ENCODE results near the gene SFSWAP. TPM values are rescaled to one million over a fixed set of nuclear protein-coding genes. Genes with fewer than 3 reads are reported as not detected.
"Not testable (repeated sequence)": the region's sequence is repeated elsewhere in the genome, so short reads cannot be mapped to it uniquely, and the experiment has no call there.

The SFSWAP gene
- total RNA-seq, 1 donor from 2014 or later: 58.1 TPM

DNA sequence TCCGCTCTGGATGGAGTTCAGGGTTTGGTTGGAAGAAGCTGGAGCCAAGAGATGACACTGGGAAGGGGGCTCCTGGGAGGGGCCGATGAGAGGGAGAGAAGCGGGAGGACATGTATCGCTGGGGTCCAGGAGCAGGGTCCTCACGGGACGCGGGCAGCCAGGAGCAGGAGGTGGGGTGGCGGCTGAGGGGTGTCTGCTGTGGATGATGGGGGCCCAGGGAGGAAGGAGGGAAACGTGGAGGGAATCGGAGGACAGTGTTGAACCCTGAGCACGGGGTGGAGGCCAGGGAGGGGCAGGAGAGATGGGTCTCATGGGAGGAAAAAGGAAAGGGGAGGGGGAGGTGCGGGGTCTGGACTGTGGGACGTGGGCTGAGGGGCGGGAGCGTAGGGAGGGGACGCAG lies 31.7 kb upstream of the SFSWAP start:
- intact Hi-C loops (cut with micrococcal nuclease): not testable (repeated sequence)

DNA sequence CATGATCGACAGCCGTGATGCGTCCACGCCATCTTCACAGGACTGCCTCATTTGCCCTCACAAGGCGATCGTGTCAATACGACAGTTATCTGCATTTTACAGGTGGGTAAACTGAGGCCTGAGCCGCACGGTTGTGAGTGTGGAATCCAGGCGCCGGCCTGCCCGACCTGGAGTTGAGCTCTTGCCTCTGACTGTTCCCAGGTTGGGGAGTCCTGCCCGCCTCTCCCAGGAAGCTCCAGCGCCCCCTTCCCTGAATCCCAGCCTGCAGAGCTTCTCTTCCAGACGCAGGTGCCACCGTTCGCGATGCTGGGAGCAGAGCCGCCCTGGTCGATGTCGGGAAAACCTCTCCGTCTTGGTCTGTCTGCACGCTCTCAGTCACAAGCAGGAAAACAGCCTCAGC lies 31.1 kb upstream of the SFSWAP start:
- intact Hi-C loops (cut with micrococcal nuclease): not testable (repeated sequence)

DNA sequence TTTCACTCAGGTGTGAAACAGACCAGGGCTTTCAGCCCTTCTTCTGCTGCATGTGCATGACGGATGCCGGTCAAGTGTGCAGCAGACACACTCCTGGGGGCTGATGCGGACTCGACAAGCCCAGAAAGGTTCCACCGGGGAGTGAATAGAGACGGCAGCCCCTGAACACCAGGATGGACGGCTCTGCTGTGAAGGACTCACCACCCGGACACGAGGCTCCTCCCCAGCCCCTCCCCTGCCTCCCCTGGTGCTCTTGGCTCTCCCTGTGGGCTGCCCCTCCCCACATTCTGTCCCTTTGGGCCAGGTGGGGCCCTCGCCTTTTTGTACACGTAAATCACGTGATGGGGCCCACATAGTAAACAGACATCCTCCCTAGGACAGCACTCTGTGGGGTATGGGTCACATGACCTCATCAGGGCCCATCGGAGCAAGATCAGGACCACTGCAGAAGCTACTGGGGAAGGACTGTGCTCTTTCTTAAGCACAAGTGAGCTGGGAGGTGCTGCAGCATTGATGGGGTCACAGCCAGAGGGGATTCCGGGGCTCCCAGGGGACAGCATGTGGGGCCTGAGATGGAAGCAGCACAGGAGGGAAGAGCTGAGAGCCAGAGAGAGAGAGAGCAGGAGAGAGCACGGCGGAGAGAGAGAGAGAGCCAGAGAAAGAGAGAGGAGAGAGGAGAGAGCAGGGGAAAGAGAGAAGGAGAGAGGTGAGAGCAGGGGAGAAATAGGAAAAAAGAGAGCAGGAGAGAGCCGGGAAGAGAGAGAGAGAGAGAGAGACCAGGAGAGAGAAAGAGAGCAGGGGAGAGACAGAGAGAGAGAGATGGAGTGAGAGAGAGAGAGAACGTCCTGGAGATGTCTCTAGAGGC lies 30.3 kb upstream of the SFSWAP start:
- intact Hi-C loops (cut with micrococcal nuclease): not testable (repeated sequence)

DNA sequence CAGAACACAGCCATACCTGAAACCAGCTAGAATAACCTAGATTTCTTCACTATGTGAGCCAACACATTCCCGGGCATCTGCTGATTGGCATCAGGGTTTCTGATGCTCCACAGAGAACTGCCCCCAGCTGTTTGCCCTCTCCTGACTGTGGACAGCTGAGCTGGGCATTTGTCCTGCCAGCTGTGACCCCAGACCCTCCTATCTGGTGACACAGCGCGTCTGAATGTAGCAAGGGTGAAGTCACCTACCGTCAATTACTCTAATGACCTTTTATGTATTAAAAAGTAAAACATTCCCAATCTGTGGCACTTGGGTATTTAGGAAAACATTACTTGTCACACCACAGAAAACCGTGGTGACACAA lies 29.7 kb upstream of the SFSWAP start:
- intact Hi-C loops (cut with micrococcal nuclease): no loop called here

DNA sequence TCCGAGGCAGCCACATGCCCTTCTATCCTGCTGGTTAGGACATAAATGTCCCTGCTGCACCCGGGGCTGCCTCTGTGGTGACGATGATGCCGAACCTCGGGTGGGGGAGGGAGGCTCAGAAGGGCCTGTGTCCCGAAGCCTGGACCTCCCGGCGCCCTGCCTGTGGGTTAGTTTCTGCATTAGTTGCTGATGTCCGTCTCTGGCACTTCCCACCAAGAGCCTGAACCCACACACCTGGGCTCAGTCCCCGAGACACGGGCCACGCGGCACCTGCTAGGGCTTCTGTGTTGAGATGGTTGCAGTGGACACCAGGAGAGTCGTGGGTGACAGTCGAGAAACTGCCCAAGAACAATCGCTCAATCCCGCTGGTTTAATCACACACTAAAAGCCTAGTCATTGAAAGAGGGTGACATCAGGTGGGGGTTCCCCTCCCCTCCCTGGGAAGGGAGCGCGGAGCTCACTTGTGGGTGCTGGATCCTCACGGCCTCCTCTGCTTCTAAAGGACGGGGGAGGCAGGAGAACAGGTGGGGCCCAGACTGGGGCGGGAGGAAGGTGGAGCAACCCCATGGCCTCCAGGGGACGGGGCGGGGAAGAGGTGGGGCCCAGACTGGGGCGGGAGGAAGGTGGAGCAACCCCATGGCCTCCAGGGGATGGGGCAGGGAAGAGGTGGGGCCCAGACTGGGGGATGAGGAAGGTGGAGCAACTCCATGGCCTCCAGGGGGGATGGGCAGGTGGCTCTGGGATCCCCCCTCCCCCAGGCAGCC lies 29.0 kb upstream of the SFSWAP start:
- intact Hi-C loops (cut with micrococcal nuclease): not testable (repeated sequence)

DNA sequence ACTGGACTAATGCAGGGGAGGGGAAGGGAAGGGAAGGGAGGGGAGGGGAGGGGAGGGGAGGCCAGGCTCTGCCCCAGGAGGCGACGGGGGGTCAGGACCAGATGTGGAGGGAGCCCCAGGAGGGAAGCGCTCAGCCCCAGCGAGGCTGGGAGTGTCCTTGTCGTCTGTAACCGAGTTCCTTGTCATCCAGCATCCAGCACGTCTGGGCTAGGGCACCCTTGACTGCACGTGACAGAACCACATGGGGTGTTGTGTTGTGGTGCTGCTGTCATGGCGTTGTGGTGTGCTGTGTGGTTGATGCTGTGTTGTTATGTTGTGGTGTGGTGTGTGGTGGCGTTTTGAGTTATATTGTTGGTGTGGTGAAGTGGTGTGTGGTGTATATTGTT lies 28.4 kb upstream of the SFSWAP start:
- intact Hi-C loops (cut with micrococcal nuclease): no loop called here

DNA sequence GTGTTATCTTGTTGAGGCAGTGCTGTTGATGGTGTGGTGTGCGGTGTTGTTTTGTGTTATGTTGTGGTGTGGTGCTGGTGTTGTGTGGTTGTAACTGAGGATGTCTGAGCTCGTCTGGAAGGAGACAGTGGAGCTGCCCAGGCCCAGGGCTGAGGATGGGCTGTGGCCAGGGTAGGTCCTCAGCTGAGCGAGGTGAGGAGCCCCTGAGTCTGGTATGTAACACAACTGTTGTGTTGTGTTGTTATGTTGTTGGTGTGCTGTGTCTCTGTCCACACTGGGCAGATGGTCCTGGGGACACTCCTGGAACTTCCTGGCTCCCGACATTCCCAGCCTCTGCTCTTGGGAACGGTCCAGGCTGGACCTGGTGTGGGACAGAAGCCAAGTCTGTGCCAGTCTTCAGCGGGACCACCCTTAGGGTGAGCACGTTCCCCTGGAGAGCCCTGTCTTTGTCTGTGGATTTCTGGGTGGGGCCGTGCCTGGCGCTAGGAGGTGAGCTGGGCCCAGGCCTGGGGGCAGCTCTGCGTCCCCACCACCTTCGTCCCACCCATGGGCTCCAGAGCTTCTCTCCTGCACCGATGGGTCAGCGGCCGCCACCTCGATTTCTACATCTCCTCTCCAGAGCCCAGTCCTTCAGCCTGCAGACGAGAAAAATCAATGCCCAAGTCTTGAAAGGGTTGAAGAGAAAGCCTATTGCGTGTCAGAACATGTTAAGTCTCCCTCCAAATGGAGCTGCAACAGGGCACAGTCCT lies 27.4 kb upstream of the SFSWAP start:
- intact Hi-C loops (cut with micrococcal nuclease): no loop called here

DNA sequence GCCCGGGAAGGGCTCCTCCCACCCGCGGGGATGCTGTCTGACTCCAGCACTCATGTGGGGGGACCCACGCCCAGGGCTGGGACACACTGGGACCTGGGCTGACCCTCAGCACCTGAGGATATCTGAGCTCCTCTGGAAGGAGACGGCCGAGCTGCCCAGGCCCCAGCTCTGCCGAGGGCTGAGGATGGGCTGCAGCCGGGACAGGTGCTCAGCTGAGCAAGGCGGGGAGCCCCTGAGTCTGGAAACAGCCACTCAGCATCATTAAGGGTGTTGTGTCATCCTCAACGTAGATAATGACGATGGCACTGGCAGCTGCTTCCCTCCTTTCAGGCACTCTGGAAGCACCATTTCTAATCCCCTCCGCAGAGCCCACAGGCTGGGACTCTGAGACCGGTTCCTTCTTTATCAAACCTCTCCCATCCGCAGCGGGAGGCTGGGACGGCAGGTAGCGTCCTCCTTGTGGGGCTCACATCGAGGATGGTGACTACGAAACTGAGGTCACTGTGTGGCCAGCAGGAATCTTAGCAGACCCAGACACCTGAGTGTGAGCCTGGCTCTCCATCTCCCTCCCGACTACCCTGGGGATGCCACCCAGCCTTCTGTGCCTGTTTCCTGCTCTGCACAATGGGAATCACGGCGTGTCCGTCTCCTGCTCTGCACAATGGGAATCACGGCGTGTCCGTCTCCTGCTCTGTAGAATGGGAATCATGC lies 26.7 kb upstream of the SFSWAP start:
- intact Hi-C loops (cut with micrococcal nuclease): no loop called here

DNA sequence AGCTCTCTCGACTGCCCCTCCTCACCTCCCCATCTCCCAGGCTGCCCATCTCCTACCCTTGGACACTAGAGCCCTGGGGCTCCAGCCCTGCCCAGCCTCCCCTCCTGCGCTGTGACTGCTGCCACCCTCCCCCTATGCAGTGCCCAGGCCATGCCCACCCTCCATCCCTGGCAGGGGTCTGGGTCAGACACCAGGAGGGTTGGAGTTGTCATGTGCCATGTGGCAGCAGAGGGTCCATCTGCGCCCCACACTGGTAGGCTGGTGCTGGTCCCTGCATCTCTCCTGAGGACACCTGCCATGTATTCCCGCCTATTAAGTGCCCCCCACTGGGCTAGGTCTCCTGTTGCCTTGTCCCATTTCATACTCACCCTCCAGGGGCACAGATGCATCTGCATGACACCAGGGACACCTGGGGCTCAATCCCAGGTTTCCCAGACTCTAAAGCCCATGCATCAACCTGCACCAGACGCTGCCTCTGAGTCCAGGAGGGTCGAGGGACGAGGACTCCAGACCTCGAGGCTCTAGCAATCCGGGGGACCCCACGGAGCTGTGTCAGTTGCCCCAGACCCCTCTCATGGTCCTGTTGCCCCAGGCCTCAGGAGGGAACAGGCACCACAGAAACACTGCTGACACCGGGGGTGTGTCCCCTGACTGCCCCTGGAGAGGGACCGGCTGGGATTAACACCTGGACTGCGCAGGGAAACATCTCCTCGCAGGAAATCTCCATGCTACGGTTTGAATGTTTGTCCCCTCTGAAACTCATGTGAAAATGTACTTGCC lies 23.4 kb upstream of the SFSWAP start:
- intact Hi-C loops (cut with micrococcal nuclease): no loop called here

DNA sequence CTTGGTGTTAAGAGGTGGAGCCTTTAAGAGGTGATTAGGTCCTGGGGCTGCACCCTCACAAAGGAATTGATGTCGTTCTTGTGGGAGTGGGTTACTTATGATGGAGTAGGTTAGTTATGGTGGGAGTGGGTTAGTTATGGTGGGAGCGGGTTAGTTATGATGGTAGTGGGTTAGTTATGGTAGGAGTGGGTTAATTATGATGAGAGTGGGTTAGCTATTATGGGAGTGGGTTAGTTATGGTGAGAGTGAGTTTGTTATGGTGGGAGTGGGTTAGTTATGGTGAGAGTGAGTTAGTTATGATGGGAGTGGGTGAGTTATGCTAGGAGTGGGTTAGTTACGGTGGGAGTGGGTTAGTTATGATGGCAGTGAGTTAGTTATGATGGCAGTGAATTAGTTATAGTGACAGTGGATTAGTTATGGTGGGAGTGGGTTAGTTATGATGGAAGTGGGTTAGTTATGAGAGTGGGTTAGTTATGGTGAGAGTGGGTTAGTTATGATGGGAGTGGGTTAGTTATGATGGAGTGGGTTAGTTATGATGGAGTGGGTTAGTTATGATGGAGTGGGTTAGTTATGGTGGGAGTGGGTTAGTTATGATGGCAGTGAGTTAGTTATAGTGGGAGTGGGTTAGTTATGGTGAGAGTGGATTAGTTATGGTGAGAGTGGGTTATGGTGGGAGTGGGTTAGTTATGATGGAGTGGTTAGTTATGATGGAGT lies 22.6 kb upstream of the SFSWAP start:
- intact Hi-C loops (cut with micrococcal nuclease): no loop called here

DNA sequence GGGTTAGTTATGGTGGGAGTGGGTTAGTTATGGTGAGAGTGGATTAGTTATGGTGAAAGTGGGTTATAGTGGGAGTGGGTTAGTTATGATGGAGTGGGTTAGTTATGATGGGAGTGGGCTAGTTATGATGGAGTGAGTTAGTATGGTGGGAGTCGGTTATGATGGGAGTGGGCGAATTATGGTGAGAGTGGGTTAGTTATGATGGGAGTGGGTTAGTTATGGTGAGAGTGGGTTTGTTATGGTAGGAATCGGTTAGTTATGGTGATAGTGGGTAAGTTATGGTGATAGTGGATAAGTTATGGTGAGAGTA lies 22.1 kb upstream of the SFSWAP start:
- intact Hi-C loops (cut with micrococcal nuclease): no loop called here

DNA sequence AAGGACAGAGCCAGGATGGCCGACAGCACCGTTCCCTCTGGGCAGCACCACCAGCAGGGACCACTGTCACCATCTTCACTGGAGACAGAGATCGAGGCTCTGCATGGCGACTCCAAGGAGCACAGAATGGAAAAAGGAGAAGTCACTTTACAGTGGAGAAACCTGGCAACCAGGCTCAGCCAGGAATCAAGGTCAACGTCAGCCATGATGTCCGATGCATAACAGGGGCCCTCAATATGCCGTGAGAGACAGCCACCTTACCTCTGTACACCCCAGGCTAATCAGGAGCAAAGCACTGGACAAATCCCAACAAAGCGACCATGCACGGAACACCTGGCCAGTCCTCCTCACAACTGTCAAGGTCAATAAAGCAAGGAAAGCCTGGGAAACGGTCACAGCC lies 20.6 kb upstream of the SFSWAP start:
- intact Hi-C loops (cut with micrococcal nuclease): no loop called here

DNA sequence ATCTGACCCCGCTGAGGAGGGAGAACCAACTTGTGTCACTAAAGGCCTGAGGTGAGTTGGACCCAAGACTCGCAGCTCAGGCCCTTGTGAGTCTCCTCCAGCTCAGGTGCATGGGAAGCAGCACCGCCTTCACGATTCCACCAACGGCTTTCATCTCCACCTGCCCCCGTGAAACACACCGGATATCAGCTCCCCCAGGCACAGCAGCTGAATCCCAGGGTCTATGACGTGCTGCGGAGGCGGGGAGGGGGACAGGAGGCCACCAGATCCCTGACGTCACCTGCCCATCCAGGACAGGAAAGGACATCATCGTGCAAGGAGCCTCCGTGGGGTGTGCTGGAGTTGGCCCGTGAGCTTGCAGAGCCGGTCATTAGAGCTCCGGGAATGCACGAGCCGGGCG lies 18.5 kb upstream of the SFSWAP start:
- intact Hi-C loops (cut with micrococcal nuclease): no loop called here

DNA sequence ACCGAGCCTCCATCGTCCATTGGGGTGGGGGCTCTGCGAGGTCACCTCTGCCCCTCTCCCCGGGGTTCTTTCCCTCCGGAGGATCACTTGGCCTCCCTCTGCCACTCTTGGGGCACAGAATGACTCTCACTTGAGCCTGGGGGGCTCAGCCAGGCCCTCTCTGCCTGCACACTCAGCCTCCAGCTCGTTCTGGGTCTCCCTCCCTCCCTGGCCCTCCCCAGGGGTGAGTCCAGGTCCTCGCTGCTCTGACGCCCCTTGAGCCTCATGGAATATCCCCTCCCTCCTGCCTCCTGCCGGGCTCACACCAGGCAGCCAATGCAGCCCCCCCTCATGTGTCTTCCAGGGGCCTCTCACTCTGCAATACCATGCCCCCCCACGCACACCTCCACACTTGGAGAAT lies 17.7 kb upstream of the SFSWAP start:
- intact Hi-C loops (cut with micrococcal nuclease): no loop called here

DNA sequence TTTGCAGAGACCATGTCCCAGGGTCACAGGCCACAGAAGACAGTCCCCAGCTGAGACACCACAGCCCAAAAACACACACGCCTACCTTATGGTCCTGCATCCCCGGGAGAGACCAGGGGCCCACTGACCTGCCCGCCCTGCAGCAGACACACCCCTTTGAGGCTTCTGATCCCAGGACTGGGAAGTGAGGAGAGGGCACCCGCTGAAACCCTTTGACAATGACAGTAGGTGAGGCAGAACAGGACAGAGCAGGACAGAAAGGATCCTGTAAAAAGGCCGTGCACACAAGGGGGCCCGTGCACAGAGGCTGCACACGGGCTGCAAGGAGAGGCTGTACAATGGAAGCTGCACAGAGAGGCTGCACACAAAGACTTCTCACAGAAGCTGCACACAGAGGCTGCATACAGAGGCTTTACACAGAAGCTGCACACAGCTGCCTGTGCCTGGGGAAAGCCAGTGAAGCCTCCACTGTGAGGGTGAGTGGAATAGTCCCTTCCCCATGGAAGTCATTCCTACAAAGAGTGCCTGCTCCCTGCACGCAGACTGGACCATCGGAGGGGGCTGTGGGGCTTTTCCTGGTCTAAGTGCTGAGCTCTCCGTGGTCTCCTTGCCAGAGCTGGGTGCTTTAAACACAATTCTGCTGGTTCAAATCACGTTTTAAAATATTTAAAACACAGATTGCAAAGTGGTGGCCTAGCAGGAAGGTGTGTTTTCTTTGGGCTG lies 16.6 kb upstream of the SFSWAP start:
- intact Hi-C loops (cut with micrococcal nuclease): no loop called here

DNA sequence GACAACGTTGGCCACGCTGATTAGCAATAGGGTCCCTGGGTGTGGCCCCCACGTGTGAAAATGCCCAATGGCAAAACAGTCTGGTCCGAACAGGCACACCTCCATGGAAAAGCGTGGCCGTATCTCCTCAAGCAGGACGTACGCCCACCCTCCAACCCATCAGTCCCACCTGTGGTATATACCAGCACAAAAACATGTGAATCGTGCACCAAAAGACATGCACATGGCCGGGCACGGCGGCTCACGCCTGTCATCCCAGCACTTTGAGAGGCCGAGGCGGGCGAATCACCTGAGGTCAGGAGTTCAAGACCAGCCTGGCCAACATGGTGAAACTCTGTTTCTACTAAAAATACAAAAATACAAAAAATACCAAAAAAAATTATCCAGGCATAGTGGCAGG lies 14.9 kb upstream of the SFSWAP start:
- intact Hi-C loops (cut with micrococcal nuclease): no loop called here

DNA sequence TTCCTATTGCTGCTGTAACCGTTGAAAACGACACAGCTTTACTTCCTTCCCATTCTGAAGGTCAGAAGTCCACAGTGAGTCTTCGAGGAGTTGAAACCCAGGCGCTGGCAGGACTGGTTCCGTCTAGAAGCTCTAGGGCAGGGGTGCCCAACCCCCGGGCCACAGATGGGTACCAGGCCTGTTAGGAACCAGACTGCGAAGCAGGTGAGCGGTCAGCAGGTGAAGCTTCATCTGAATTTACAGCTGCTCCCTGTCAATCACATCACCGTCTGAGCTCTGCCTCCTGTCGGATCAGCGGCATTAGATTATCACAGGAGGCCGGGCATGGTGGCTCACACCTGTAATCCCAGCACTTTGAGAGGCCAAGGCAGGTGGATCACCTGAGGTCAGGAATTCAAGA lies 12.6 kb upstream of the SFSWAP start:
- intact Hi-C loops (cut with micrococcal nuclease): no loop called here

DNA sequence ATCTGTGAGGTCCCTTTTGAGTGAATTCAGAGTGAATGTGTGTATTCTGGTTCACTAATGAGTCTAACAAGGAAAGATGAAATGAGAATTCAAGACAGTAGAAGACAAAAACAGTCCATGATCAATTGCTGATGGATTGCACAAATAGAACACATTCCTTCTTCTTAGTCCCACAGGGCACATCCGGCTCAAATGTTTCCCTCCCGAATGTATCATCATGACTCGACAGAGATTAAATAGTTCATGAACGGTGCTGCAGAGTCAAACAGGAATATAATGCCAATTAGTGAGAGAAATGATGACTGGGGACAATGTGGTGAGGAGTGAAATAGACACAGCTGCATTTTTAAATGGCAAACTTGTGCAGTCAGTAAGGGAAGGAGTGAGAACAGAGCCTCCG lies 11.5 kb upstream of the SFSWAP start:
- intact Hi-C loops (cut with micrococcal nuclease): no loop called here

DNA sequence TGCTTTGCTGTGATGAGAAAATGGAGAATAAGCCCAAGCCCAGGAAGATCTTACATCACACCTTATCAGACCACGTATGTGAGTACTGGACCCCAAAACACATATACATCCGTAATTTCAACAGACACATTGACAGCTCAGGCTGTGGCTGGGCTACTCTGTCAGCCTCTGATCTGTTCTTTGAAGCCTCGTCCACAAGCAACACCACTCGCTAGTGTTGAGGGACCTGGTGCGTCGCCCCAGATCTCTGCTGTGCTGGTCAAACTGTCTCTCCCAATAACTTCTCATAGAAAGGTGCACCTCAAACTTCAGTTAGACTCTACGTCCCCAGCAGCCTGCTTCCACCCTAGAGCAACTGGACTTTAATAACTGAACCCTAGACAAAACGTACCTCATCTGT lies 10.6 kb upstream of the SFSWAP start:
- intact Hi-C loops (cut with micrococcal nuclease): no loop called here
